ENCODE data around the gene DCT.

DCT gene

GRCh38 chr13:94444826-94445225, 34.7 kb downstream of the DCT start:
- no peak for DNase-seq

- no peak for DNase-seq
Measured at GRCh38 chr13:94435604-94436226, 43.8 kb downstream of the DCT start.

- no peak for DNase-seq
Measured at GRCh38 chr13:94433055-94433961, 46.2 kb downstream of the DCT start.

- no peak for DNase-seq
Measured at GRCh38 chr13:94431987-94432386, 47.5 kb downstream of the DCT start.

GRCh38 chr13:94431574-94431973, 47.9 kb downstream of the DCT start:
- no peak for DNase-seq

GRCh38 chr13:94427313-94427953, 52.0 kb downstream of the DCT start:
- DNase-seq: no peak

GRCh38 chr13:94419925-94420305, 59.6 kb downstream of the DCT start:
- no peak for DNase-seq

- no peak for DNase-seq
Measured at GRCh38 chr13:94419304-94419924, 60.1 kb downstream of the DCT start.

GRCh38 chr13:94417294-94417693, 62.2 kb downstream of the DCT start:
- DNase-seq: no peak

GRCh38 chr13:94416454-94417080, 62.9 kb downstream of the DCT start:
- DNase-seq: no peak

- no peak for DNase-seq
Measured at GRCh38 chr13:94415500-94416237, 63.8 kb downstream of the DCT start.

- no peak for DNase-seq
Measured at GRCh38 chr13:94414708-94415107, 64.8 kb downstream of the DCT start.

GRCh38 chr13:94414141-94414540, 65.3 kb downstream of the DCT start:
- no peak for DNase-seq

GRCh38 chr13:94413598-94413944, 65.9 kb downstream of the DCT start:
- DNase-seq: no peak

GRCh38 chr13:94412870-94413597, 66.4 kb downstream of the DCT start:
- DNase-seq: no peak

- DNase-seq: no peak
Measured at GRCh38 chr13:94411747-94412146, 67.7 kb downstream of the DCT start.

- no peak for DNase-seq
Measured at GRCh38 chr13:94408314-94409036, 71.0 kb downstream of the DCT start.

- no peak for DNase-seq
Measured at GRCh38 chr13:94400874-94401273, 78.6 kb downstream of the DCT start.

- DNase-seq: no peak
Measured at GRCh38 chr13:94399812-94400211, 79.7 kb downstream of the DCT start.

- DNase-seq: no peak
Measured at GRCh38 chr13:94395860-94396259, 83.6 kb downstream of the DCT start.

GRCh38 chr13:94394723-94395122, 84.8 kb downstream of the DCT start:
- no peak for DNase-seq

All from activated gamma-delta T cell (primary cell).